GM21528 (cell line): ENCODE measurements around the gene SYNM.
"Not testable (repeated sequence)": the region's sequence is repeated elsewhere in the genome, so short reads cannot be mapped to it uniquely, and the experiment has no call there.

ENCODE experiments used
- ATAC-seq: cut with Tn5 transposase; IDR thresholded peaks from one replicate; pipeline ENCODE4 v1.9.1; 2021; ENCODE audit warnings: mild to moderate bottlenecking, moderate library complexity; ENCODE audit not compliant: unreplicated experiment, low FRiP score

SYNM gene

GRCh38 chr15:99105514-99106341, 848 bp downstream of the SYNM start:
- ATAC-seq, result peak; percentile 56

- ATAC-seq, result no peak
Measured at GRCh38 chr15:99106417-99107220, 1.7 kb downstream of the SYNM start.

DNA sequence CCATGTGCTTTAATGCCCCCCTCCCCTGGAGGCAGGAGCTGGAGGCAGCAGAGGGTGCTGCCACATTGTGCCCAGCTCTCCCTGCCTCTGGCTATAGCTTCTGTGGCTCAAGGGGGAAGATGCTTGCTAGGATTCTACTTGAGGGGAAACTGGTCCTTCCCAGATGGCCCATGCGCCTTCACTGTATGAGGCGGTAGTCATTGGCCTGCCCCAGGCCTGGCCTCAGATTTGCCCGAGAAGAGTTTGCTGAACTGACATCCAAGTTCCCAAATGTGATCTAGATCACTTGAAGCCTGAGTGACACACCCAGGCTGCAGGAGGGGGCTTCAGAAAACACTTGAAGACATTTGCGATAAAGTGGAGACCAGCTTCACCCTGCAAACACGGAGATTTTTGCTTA, 4.1 kb downstream of the SYNM start:
- no peak for ATAC-seq

DNA sequence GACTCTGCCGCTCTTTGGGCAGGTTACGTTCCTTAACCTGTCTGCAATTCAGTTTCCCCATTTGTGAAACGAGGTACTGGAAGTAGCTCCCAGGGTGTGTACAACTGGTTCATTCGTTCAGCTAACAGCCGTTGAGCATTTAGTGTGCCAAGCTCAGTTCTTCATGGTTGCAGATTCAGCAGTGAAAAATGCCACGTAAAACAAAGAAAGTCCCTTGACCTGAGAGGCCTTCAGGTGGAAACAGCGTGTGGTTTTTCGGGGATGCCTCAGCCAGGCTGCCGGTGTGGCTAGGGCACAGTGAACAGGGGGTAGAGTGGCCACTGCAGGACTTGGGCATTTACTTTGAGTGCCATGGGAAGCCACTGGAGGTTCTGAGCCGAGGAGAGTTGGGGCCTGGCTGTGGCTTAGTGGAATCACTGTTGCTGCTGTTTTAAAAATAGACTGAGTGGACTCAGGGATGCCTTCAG, 4.7 kb downstream of the SYNM start:
- no peak for ATAC-seq

GRCh38 chr15:99110093-99110492, 5.2 kb downstream of the SYNM start:
- no peak for ATAC-seq

- ATAC-seq, result no peak
Measured at GRCh38 chr15:99110581-99111320, 5.9 kb downstream of the SYNM start.

- ATAC-seq, result not testable (repeated sequence)
Measured at GRCh38 chr15:99111641-99112040, 6.8 kb downstream of the SYNM start.

GRCh38 chr15:99113547-99114271, 8.8 kb downstream of the SYNM start:
- no peak for ATAC-seq

DNA sequence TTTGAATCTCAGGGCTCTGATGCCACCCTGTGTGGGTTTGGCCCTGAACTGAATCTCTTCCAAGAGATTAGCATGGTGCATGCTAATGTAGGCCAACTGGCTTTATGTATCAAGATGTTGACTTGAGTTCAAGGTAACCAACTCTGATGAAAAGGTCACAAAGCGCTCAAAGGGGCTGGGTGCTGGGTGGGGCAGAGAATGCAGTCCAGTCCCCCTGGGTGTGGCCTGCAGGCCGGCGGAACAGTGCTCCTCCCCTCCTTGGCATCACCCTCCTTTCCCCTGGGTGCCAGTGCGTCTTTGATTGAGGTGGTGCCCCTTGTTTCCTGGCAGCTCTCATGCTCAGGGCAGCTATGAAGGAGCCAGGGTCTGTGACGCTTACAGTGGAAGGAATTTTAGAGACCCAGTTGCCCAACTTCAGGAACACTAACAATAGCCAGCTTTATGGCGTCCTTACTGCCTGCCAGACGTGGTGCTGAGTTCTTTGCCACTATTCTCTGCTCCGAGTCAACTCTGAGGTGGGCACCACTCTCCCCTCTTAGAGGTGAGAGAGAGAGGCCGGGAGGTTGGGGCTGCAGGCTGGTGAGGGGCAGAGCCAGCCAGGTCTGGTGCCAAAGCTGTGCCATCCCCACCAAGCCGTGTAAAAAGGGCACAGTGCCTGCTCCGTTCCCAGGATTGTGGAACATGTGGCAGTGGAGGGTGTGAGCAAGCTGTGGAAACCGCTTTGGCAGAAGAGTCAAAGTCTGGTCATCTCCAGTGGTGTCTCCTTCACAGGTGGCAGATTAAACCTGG, 9.8 kb downstream of the SYNM start:
- ATAC-seq, result no peak

DNA sequence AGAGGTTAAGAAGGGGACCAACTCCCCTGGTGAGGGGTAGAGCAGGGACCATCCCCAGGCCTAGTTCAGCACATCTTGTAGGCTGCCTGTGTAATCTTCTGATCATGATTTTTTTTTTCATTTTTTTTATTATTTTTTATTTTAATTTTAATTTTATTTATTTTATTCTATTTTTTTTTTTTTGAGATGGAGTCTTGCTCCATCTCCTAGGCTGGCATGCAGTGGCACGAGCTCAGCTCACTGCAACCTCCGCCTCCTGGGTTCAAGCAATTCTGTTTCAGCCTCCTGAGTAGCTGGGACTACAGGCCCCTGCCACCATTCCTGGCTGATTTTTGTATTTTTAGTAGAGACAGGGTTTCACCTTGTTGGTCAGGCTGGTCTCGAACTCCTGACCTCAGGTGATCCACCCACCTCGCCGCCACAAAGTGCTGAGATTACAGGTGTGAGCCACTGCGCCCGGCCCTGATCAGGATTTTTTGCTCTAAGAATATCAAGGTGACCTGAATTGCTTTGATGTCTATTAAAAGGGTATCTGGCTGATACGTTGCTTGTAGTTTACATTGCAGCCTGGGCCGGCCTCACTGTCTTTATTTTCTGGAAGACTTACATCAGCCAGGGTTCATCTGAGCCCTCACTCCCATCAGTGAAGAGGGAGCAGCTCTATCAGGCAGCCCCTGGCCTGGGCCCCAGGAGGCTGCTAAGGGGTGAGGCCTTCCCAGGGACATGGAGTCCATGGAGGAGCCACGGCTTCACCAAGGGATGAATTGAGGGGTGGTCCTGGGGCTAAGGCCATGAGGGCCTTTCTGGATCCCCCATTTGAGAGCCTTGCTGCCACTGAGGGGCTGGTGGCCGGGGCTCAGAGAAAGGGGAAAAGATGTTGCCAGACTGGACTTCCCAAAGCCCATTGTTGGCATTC, 10.7 kb downstream of the SYNM start:
- no peak for ATAC-seq

DNA sequence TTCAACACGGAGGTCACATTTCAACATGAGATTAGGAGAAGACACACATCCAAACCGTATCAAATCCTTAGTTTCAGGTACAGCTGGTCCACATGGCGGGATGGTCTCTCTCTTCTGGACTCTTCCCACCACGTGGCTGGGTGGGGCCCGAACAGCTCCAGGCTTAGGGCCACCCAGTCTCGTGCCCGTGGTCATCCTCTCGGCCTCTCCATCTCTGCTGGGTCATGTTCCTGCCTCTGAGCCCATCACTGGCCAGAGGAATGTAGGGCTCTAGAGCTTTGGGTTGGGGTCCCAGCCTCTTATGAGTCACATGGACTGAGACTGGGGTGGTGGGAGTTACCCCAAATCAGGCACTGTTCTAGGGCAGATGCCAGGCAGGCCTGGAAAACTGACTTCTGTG, 12.2 kb downstream of the SYNM start:
- no peak for ATAC-seq

DNA sequence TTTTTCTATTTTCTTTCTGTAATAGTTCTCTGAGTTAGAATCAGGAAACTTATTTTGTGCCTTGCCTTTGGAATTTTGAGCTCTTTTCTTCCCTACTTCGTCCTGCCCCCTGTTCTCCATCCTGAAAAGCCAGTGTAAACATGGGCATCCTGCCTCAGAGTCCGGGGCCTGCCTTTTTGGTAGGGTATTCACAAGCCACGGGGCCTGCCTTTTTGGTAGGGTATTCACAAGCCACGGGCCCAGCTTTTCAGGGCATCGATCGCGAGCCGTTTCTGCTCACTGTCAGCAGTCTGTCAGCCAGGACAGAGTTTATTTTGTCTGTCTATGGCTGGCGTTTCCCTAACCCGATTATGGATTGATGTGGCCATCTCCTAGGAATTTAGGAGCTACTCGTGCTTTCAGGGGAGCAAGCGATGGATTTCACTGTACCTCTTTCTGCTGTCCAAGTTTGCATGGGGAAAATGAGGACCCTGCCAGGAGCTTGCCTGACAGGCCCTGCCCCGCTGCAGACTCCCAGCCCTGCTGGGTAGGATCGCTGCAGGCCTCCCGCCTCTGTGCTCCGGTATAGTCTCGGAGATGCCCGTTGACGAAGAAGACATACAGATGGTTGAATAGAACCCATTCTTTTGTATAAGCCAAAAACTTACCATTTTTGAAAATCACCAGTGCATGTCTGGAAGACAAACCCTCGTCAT, 12.8 kb downstream of the SYNM start:
- no peak for ATAC-seq

GRCh38 chr15:99118258-99118632, 13.4 kb downstream of the SYNM start:
- no peak for ATAC-seq

DNA sequence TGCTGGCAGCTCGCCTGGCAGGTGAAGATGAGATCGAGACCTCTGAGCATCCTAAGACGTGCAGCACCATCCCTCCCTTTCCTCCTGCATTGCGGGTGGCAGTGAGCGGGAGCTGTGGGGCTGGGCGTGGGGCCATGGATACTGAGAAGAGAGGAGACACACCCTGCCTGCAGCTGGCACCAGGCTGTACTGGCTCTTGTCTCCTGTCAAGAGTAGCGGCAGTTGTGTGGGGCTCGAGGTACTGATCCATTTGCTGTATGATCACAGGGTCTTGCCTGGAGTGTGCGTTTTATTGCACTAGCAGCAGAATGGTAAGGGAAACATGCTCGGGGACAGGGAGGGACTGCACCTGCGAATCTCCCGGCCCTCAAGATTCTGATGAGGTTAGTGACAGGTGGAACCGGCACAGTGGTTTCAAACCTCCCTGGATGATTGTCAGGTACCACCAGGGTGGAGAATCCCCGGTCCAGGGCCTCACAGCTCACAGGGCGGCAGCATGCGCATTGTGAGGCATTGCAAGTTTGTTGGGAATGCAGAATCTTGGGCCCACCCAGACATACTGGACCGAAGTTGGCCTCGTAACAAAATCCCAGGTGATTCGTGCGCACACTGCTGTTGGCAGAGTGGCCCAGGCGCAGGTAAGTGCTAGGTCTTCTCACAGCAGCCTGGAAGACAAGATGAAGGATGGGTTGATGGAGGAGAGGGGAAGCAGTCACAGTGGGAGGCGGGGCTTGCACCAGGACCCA, 14.1 kb downstream of the SYNM start:
- ATAC-seq, result no peak

DNA sequence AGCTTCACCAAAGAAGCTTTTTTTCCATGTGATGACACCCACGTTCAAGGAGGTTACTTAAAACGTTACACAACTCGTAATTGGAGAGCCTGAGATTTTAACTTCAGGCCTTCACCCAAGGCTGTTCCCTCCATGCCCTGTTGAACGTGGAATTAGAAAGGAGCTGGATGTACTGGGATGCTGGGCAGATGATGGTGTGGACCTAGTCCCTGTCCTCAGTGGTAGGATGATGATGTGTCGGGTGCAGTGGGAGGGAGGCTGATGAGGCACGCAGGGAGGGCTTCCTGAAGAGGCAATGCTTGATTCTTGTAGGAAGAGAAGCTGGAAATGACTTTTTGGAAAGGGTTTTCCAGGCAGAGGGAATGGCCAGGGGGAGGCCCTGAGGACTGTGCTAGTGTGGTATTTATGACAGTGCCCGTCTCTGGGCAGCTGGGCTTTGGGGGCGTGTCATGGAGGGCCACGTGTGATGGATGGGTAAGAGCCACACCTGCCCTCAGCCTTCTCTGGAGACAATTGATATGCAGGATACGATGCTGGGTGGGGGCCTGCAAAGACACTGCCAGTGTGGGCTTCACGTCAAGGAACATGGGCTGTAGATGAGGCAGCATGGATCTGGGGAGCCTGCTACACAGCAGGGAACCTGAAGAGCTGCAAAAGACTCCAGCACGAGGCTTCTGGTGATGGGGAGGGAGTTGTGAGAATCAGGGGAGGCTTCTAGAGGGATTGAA, 15.3 kb downstream of the SYNM start:
- ATAC-seq, result no peak

- no peak for ATAC-seq
Measured at GRCh38 chr15:99121207-99121606, 16.3 kb downstream of the SYNM start.
